ENCODE data around the gene OR10A2.
"Not testable (repeated sequence)": the region's sequence is repeated elsewhere in the genome, so short reads cannot be mapped to it uniquely, and the experiment has no call there.

Gene OR10A2

GRCh38 chr11:6888830-6889229, 26.0 kb downstream of the OR10A2 start:
- no peak for DNase-seq

GRCh38 chr11:6889835-6890234, 27.0 kb downstream of the OR10A2 start:
- no peak for DNase-seq

GRCh38 chr11:6892400-6892799, 29.5 kb downstream of the OR10A2 start, which contains the start of gene OR2D2:
OR2D2 (minus strand) TSS chr11:6892500; CDS start chr11:6892500, 0 bp downstream.
- no peak for DNase-seq

GRCh38 chr11:6894097-6894496, 31.2 kb downstream of the OR10A2 start:
- no peak for DNase-seq

- no peak for DNase-seq
These were observed 32.2 kb downstream of the OR10A2 start for GRCh38 chr11:6895010-6895409.

GRCh38 chr11:6898911-6899310, 36.1 kb downstream of the OR10A2 start:
- DNase-seq, result no peak

GRCh38 chr11:6900327-6900999, 37.6 kb downstream of the OR10A2 start:
- DNase-seq, result no peak

GRCh38 chr11:6904804-6905203, 41.9 kb downstream of the OR10A2 start:
- DNase-seq, result not testable (repeated sequence)

GRCh38 chr11:6911378-6911777, 48.5 kb downstream of the OR10A2 start:
- DNase-seq, result no peak

- no peak for DNase-seq
These were observed 49.1 kb downstream of the OR10A2 start for GRCh38 chr11:6911948-6912347.

GRCh38 chr11:6919698-6920097, 56.8 kb downstream of the OR10A2 start:
- no peak for DNase-seq

GRCh38 chr11:6920702-6921101, 57.8 kb downstream of the OR10A2 start, which contains the start of gene OR2D3:
OR2D3 (plus strand) TSS chr11:6921002; CDS start chr11:6921002, 0 bp downstream.
- no peak for DNase-seq

All from suppressor macrophage treated with lipopolysaccharide for 4 hours (primary cell).